T-helper 1 cell treated with Interleukin-12 subunit alpha and Interleukin-12 subunit beta and Interleukin-4 antibody, amounts not matched to agents 30 μg/mL and 1 μg/mL, for 36 hours (primary cell): ENCODE data around the gene CHSY1.

Experiments
- H3K27ac Mint-ChIP-seq: one replicate; pipeline ENCODE4 v1.8.0; 2021; ENCODE audit warnings: mild to moderate bottlenecking, mixed read lengths
- H3K27me3 Mint-ChIP-seq: one replicate; pipeline ENCODE4 v1.8.0; 2021; ENCODE audit warnings: low read depth, mixed read lengths
- H3K36me3 Mint-ChIP-seq: one replicate; pipeline ENCODE4 v1.8.0; 2021; ENCODE audit warnings: low read depth, mixed read lengths
- H3K4me1 Mint-ChIP-seq: one replicate; pipeline ENCODE4 v1.8.0; 2021; ENCODE audit warnings: low read depth, mixed read lengths
- H3K4me3 Mint-ChIP-seq: one replicate; pipeline ENCODE4 v1.8.0; 2021; ENCODE audit warnings: mild to moderate bottlenecking, moderate library complexity, mixed read lengths
- H3K9me3 Mint-ChIP-seq: one replicate; pipeline ENCODE4 v1.8.0; 2021; ENCODE audit warnings: mixed read lengths

The CHSY1 gene

GRCh38 chr15:101185336-101185735 lies 66.5 kb downstream of the CHSY1 start:
- Mint-ChIP-seq H3K9me3 (no peaks in the 10 kb centered on the region), H3K27ac (no peak overlapping the region), H3K36me3 (peaks cover 32% of the 10 kb centered on the region), H3K4me1 (peaks cover 67% of the 10 kb centered on the region), H3K27me3 (no peaks in the 10 kb centered on the region), H3K4me3 (no peak overlapping the region)

GRCh38 chr15:101184830-101185229 lies 67.0 kb downstream of the CHSY1 start:
- Mint-ChIP-seq H3K36me3 (peaks cover 32% of the 10 kb centered on the region), H3K4me3 (no peak overlapping the region), H3K9me3 (no peaks in the 10 kb centered on the region), H3K27me3 (no peaks in the 10 kb centered on the region), H3K27ac (no peak overlapping the region), H3K4me1 (peaks cover 64% of the 10 kb centered on the region)

GRCh38 chr15:101183931-101184305 lies 67.9 kb downstream of the CHSY1 start:
- Mint-ChIP-seq H3K36me3 (peaks cover 32% of the 10 kb centered on the region), H3K27ac (no peak overlapping the region), H3K4me3 (no peak overlapping the region), H3K4me1 (peaks cover 59% of the 10 kb centered on the region), H3K27me3 (no peaks in the 10 kb centered on the region), H3K9me3 (no peaks in the 10 kb centered on the region)

GRCh38 chr15:101183226-101183930 lies 68.5 kb downstream of the CHSY1 start:
- Mint-ChIP-seq H3K27ac (no peak overlapping the region), H3K27me3 (no peaks in the 10 kb centered on the region)

GRCh38 chr15:101182215-101182614 lies 69.6 kb downstream of the CHSY1 start:
- no peaks in the 10 kb centered on the region for H3K27me3 Mint-ChIP-seq
- H3K27ac Mint-ChIP-seq: peak overlapping the region; percentile 72
- H3K9me3 Mint-ChIP-seq: no peaks in the 10 kb centered on the region
- H3K4me3 Mint-ChIP-seq: no peak overlapping the region
- peaks cover 40% of the 10 kb centered on the region for H3K36me3 Mint-ChIP-seq
- peaks cover 52% of the 10 kb centered on the region for H3K4me1 Mint-ChIP-seq

More at GRCh38 chr15:101183226-101183930, 68.5 kb downstream of the CHSY1 start:
- H3K4me3 Mint-ChIP-seq: no peak overlapping the region
- peaks cover 57% of the 10 kb centered on the region for H3K4me1 Mint-ChIP-seq
- peaks cover 34% of the 10 kb centered on the region for H3K36me3 Mint-ChIP-seq
- no peaks in the 10 kb centered on the region for H3K9me3 Mint-ChIP-seq

- Mint-ChIP-seq H3K27me3 (no peaks in the 10 kb centered on the region), H3K36me3 (peaks cover 44% of the 10 kb centered on the region), H3K4me1 (peaks cover 49% of the 10 kb centered on the region), H3K27ac (peak overlapping the region; percentile 68), H3K4me3 (peak overlapping the region; percentile 1), H3K9me3 (no peaks in the 10 kb centered on the region)
Observed at GRCh38 chr15:101181349-101181748, 70.5 kb downstream of the CHSY1 start.

- H3K27ac Mint-ChIP-seq: peak overlapping the region; percentile 68
- H3K9me3 Mint-ChIP-seq: no peaks in the 10 kb centered on the region
- peaks cover 47% of the 10 kb centered on the region for H3K36me3 Mint-ChIP-seq
- H3K4me3 Mint-ChIP-seq: peak overlapping the region; percentile 1
- peaks cover 52% of the 10 kb centered on the region for H3K4me1 Mint-ChIP-seq
- no peaks in the 10 kb centered on the region for H3K27me3 Mint-ChIP-seq
Observed at GRCh38 chr15:101180620-101181307, 71.1 kb downstream of the CHSY1 start.

- Mint-ChIP-seq H3K4me1 (peaks cover 55% of the 10 kb centered on the region), H3K36me3 (peaks cover 51% of the 10 kb centered on the region), H3K9me3 (no peaks in the 10 kb centered on the region), H3K4me3 (no peak overlapping the region), H3K27ac (peak overlapping the region; percentile 2), H3K27me3 (no peaks in the 10 kb centered on the region)
Observed at GRCh38 chr15:101179341-101180153, 72.3 kb downstream of the CHSY1 start.

- Mint-ChIP-seq H3K36me3 (peaks cover 57% of the 10 kb centered on the region), H3K27me3 (no peaks in the 10 kb centered on the region), H3K9me3 (no peaks in the 10 kb centered on the region), H3K4me3 (no peak overlapping the region), H3K4me1 (peaks cover 57% of the 10 kb centered on the region), H3K27ac (no peak overlapping the region)
Observed at GRCh38 chr15:101178931-101179330, 72.9 kb downstream of the CHSY1 start.

GRCh38 chr15:101178479-101178878 lies 73.4 kb downstream of the CHSY1 start:
- Mint-ChIP-seq H3K27me3 (no peaks in the 10 kb centered on the region), H3K27ac (no peak overlapping the region), H3K4me1 (peaks cover 55% of the 10 kb centered on the region), H3K9me3 (no peaks in the 10 kb centered on the region), H3K36me3 (peaks cover 57% of the 10 kb centered on the region), H3K4me3 (no peak overlapping the region)

- Mint-ChIP-seq H3K9me3 (no peaks in the 10 kb centered on the region), H3K36me3 (peaks cover 53% of the 10 kb centered on the region), H3K27me3 (no peaks in the 10 kb centered on the region), H3K27ac (no peak overlapping the region), H3K4me1 (peaks cover 49% of the 10 kb centered on the region), H3K4me3 (no peak overlapping the region)
Observed at GRCh38 chr15:101177866-101178265, 74.0 kb downstream of the CHSY1 start.

GRCh38 chr15:101176625-101177024 lies 75.2 kb downstream of the CHSY1 start:
- Mint-ChIP-seq H3K4me3 (no peak overlapping the region), H3K27me3 (no peaks in the 10 kb centered on the region), H3K9me3 (no peaks in the 10 kb centered on the region), H3K4me1 (peaks cover 43% of the 10 kb centered on the region), H3K27ac (no peak overlapping the region), H3K36me3 (peaks cover 45% of the 10 kb centered on the region)

GRCh38 chr15:101175401-101175800 lies 76.4 kb downstream of the CHSY1 start:
- no peaks in the 10 kb centered on the region for H3K27me3 Mint-ChIP-seq
- H3K36me3 Mint-ChIP-seq: peaks cover 46% of the 10 kb centered on the region
- H3K4me1 Mint-ChIP-seq: peaks cover 37% of the 10 kb centered on the region
- no peaks in the 10 kb centered on the region for H3K9me3 Mint-ChIP-seq
- H3K27ac Mint-ChIP-seq: peak overlapping the region; percentile 20
- H3K4me3 Mint-ChIP-seq: no peak overlapping the region

GRCh38 chr15:101174152-101174920 lies 77.5 kb downstream of the CHSY1 start:
- peaks cover 46% of the 10 kb centered on the region for H3K36me3 Mint-ChIP-seq
- no peak overlapping the region for H3K4me3 Mint-ChIP-seq
- H3K27ac Mint-ChIP-seq: peak overlapping the region; percentile 29

More at GRCh38 chr15:101174152-101174920, 77.5 kb downstream of the CHSY1 start:
- Mint-ChIP-seq H3K27me3 (no peaks in the 10 kb centered on the region), H3K4me1 (peaks cover 43% of the 10 kb centered on the region), H3K9me3 (no peaks in the 10 kb centered on the region)
